Mucosa of gallbladder (tissue), 1 donor: ENCODE results near the gene CFAP47. TPM values are rescaled to one million over a fixed set of nuclear protein-coding genes. Genes with fewer than 3 reads are reported as not detected.
"Not testable (repeated sequence)": the region's sequence is repeated elsewhere in the genome, so short reads cannot be mapped to it uniquely, and the experiment has no call there.

Experiments used
- DNase-seq: peaks from one replicate; pipeline ENCODE4 v3.0.0-alpha.2; 2020; ENCODE audit warnings: low spot score
- total RNA-seq: library from RNA; stranded (reverse); gene quantifications from one replicate; pipeline ENCODE4 v1.2.1, GENCODE V29; 2021
- donor health status: DM: no; HTN: no; CAD: no.

Gene CFAP47
- total RNA-seq, 1 donor from 2014 or later = 0.17 TPM

- DNase-seq = no peak
These were observed 299.3 kb downstream of the CFAP47 start for GRCh38 chrX:36218801-36219200.

GRCh38 chrX:36234840-36235528, 315.4 kb downstream of the CFAP47 start:
- not testable (repeated sequence) for DNase-seq

- no peak for DNase-seq
These were observed 321.9 kb downstream of the CFAP47 start for GRCh38 chrX:36241397-36241796.

- no peak for DNase-seq
These were observed 346.6 kb downstream of the CFAP47 start for GRCh38 chrX:36266155-36266554.

- no peak for DNase-seq
These were observed 390.6 kb downstream of the CFAP47 start for GRCh38 chrX:36310136-36310535.

- DNase-seq = no peak
These were observed 394.8 kb downstream of the CFAP47 start for GRCh38 chrX:36314303-36314702.

GRCh38 chrX:36334572-36334971, 415.0 kb downstream of the CFAP47 start:
- no peak for DNase-seq

- no peak for DNase-seq
These were observed 417.2 kb downstream of the CFAP47 start for GRCh38 chrX:36336751-36337150.

- no peak for DNase-seq
These were observed 424.8 kb downstream of the CFAP47 start for GRCh38 chrX:36344301-36344700.

- DNase-seq = no peak
These were observed 429.0 kb downstream of the CFAP47 start for GRCh38 chrX:36348509-36348908.

GRCh38 chrX:36357855-36358254, 438.3 kb downstream of the CFAP47 start:
- no peak for DNase-seq

- DNase-seq = no peak
These were observed 444.7 kb downstream of the CFAP47 start for GRCh38 chrX:36364262-36364661.

- DNase-seq = no peak
These were observed 464.0 kb downstream of the CFAP47 start for GRCh38 chrX:36383495-36383894.

- DNase-seq = no peak
These were observed 469.4 kb downstream of the CFAP47 start for GRCh38 chrX:36388901-36389300.

GRCh38 chrX:36401774-36402173, 482.2 kb downstream of the CFAP47 start:
- DNase-seq = no peak

GRCh38 chrX:36407836-36408235, 488.3 kb downstream of the CFAP47 start:
- DNase-seq = no peak

GRCh38 chrX:36414056-36414455, 494.5 kb downstream of the CFAP47 start:
- DNase-seq = no peak

GRCh38 chrX:36422368-36422767, 502.8 kb downstream of the CFAP47 start:
- no peak for DNase-seq

GRCh38 chrX:36431819-36432218, 512.3 kb downstream of the CFAP47 start:
- DNase-seq = no peak

- no peak for DNase-seq
These were observed 515.0 kb downstream of the CFAP47 start for GRCh38 chrX:36434522-36434921.
